Stomach (tissue), 4 donors: ENCODE data around the gene EEA1.

Source experiments
- CTCF ChIP-seq, 7 experiments: fragments of 450-650 bp in 4 of 7; fragments of 200-600 bp in 3 of 7; sonication (generic) in 3 of 7; IDR thresholded peaks; one replicate each; pipeline ENCODE4 v1.5.1; 2016 to 2019; ENCODE audit warnings: antibody characterized with exemption in 7 of 7, control low read depth in 2 of 7, mild to moderate bottlenecking in 1 of 7
- EP300 ChIP-seq: sonication (generic); formaldehyde crosslinking; IDR thresholded peaks from one replicate; pipeline ENCODE4 v1.6.1; 2017; ENCODE audit warnings: antibody characterized with exemption
- POLR2A ChIP-seq, 4 donors: fragments of 450-650 bp; IDR thresholded peaks; one replicate each; pipeline ENCODE4 v1.6.1; 2016; ENCODE audit warnings: antibody characterized with exemption in 4 of 4, control low read depth in 2 of 4, mild to moderate bottlenecking in 1 of 4, moderate library complexity in 1 of 4
- POLR2AphosphoS5 ChIP-seq, 3 donors: sonication (generic); formaldehyde crosslinking; IDR thresholded peaks; one replicate each; pipeline ENCODE4 v1.6.1; 2016; ENCODE audit warnings: antibody characterized with exemption in 3 of 3

GRCh38 chr12:92877904-92878303 is 51.2 kb downstream of the EEA1 start:
- TF ChIP-seq EP300 (no peak), POLR2A (IDR thresholded peaks at IDR 0.05) (no peak), CTCF (IDR thresholded peaks at IDR 0.05) (no peak), POLR2AphosphoS5 (IDR thresholded peaks at IDR 0.05) (no peak)
